Stimulated activated CD8-positive, alpha-beta memory T cell treated with anti-CD3 and anti-CD28 coated beads, Interleukin-2, amount 100 ng/mL, for 1 hour (primary cell): ENCODE data around the gene GIPC3.
"Not testable (repeated sequence)": the region's sequence is repeated elsewhere in the genome, so short reads cannot be mapped to it uniquely, and the experiment has no call there.

Source experiments
- DNase-seq, 2 donors: peaks; one replicate each; pipeline ENCODE4 v3.0.0-alpha.2; 2020; ENCODE audit warnings: low read depth in 2 of 2

The GIPC3 gene

GRCh38 chr19:3576696-3577443, 8.4 kb upstream of the GIPC3 start:
- no peak for DNase-seq

GRCh38 chr19:3577723-3578344, 7.4 kb upstream of the GIPC3 start:
- no peak for DNase-seq

- DNase-seq = no peak
Measured at GRCh38 chr19:3578390-3578789, 6.9 kb upstream of the GIPC3 start.

- DNase-seq = no peak
Measured at GRCh38 chr19:3580156-3580934, 4.9 kb upstream of the GIPC3 start.

- DNase-seq = not testable (repeated sequence)
Measured at GRCh38 chr19:3581792-3582191, 3.5 kb upstream of the GIPC3 start.

- not testable (repeated sequence) for DNase-seq
Measured at GRCh38 chr19:3584036-3584802, 1.1 kb upstream of the GIPC3 start.

GRCh38 chr19:3586127-3586626, 899 bp downstream of the GIPC3 start:
- DNase-seq = no peak

- no peak for DNase-seq
Measured at GRCh38 chr19:3586707-3587346, 1.5 kb downstream of the GIPC3 start.

- DNase-seq = no peak
Measured at GRCh38 chr19:3589439-3589838, 4.2 kb downstream of the GIPC3 start.

- no peak for DNase-seq
Measured at GRCh38 chr19:3589949-3590348, 4.7 kb downstream of the GIPC3 start.

- DNase-seq = no peak
Measured at GRCh38 chr19:3590991-3591659, 5.8 kb downstream of the GIPC3 start.

GRCh38 chr19:3591876-3592613, 6.8 kb downstream of the GIPC3 start:
- DNase-seq = no peak

- DNase-seq = no peak
Measured at GRCh38 chr19:3593156-3593555, 7.9 kb downstream of the GIPC3 start.

GRCh38 chr19:3595521-3596061, 10.3 kb downstream of the GIPC3 start:
- no peak for DNase-seq

- no peak for DNase-seq
Measured at GRCh38 chr19:3599776-3600187, 14.5 kb downstream of the GIPC3 start.

GRCh38 chr19:3601021-3601420, 15.7 kb downstream of the GIPC3 start:
- DNase-seq = no peak

- no peak for DNase-seq
Measured at GRCh38 chr19:3603121-3603811, 18.0 kb downstream of the GIPC3 start.

GRCh38 chr19:3604227-3604986, 19.1 kb downstream of the GIPC3 start:
- DNase-seq = no peak
